GM13977 (cell line): Measurements from ENCODE around the gene ATP13A2.

Source experiments
- DNase-seq: peaks from one replicate; pipeline ENCODE4 v3.0.0; 2012; ENCODE audit warnings: low spot score
- in situ Hi-C: fragments of 300-500 bp; cut with MboI; formaldehyde crosslinking; loops from one replicate; pipeline ENCODE4 v1.12.0; 2022; ENCODE audit warnings: low sequenced_read_pairs, low pct_unique_long_range_greater_than_20kb, mixed read lengths, inconsistent platforms; ENCODE audit not compliant: unreplicated experiment
- TF ChIP-seq, protein P1 (sequence below): IDR thresholded peaks from 2 replicates; pipeline ENCODE4 v1.5.1; 2012; ENCODE audit warnings: mild to moderate bottlenecking, control low read depth; ENCODE audit not compliant: insufficient read depth; ENCODE audit errors: extremely low read depth, missing control alignments

ATP13A2 gene

DNA sequence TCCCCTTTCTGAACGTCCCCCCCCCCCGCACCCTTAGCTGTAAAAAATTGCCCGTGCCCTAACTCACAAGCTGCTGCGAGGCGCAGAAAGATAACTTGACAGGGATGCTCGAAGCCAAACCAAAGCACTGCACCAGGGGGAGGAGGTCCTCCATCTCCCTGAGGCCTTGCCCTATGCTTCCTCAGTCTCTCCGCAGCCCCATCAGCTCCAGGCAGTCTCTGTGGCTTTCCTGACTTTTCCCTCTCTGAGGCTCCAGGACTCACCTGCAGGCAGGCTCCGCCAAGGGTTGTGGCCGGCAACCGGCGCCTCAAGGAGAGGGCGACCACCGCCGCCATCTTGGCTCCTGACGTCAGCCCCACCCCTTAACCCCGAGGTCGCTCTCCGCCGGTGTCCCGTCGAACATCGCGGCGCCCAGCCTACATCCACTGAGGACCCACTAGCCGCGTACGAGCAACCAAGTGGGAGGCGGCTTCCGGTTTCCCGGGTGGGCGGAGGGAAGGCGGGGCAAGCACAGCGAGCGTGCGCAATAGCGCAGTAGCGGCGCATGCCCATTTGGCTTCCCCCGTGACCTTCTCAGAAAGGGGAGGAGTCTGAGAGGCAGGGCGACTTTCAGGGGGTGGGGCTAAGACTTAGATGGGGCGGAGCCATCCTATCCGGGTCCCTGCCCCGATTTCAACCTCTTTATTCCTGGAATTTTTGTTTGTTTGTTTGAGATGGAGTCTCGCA lies 42.1 kb upstream of the ATP13A2 start, which contains the start of gene SDHB:
Gene SDHB, minus strand, starts transcription at position 348 of the 726 bp plus-strand sequence. Its CDS starts 13 bp downstream, at position 335.
- TF ChIP-seq, protein P1, sequence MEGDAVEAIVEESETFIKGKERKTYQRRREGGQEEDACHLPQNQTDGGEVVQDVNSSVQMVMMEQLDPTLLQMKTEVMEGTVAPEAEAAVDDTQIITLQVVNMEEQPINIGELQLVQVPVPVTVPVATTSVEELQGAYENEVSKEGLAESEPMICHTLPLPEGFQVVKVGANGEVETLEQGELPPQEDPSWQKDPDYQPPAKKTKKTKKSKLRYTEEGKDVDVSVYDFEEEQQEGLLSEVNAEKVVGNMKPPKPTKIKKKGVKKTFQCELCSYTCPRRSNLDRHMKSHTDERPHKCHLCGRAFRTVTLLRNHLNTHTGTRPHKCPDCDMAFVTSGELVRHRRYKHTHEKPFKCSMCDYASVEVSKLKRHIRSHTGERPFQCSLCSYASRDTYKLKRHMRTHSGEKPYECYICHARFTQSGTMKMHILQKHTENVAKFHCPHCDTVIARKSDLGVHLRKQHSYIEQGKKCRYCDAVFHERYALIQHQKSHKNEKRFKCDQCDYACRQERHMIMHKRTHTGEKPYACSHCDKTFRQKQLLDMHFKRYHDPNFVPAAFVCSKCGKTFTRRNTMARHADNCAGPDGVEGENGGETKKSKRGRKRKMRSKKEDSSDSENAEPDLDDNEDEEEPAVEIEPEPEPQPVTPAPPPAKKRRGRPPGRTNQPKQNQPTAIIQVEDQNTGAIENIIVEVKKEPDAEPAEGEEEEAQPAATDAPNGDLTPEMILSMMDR, result no peak
- in situ Hi-C loops, result no loop called here
- DNase-seq, result peak; percentile 95

DNA sequence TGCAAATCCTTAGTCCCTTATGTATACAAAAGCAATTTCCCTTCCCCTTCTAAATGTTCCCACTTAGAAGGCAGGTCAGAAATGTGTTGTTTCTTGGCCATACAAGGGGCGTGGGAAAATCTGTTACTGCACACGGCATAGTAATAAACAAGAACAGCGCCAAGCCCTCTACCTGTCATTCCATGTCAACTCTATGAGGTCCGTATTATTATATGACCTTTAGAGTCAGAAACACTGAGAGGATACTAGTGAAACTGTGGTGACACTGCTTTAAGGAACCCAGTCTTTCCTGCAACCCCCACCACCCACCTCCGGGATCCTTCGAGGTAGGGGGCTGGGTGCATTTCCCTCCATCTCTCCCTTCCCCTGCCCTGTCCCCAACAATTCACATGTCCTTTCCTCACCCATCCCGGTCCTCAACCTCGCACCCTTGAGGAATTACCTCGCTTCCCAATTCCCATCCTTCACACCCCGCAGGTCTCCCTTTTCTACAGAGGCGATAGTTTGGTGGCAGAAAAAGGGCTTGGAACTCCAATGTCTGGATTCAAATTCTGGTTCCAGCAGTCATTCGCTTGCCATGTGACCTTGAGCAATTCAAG lies 41.5 kb upstream of the ATP13A2 start:
- no peak for DNase-seq
- in situ Hi-C loops, result no loop called here
- TF ChIP-seq, protein P1, result no peak

DNA sequence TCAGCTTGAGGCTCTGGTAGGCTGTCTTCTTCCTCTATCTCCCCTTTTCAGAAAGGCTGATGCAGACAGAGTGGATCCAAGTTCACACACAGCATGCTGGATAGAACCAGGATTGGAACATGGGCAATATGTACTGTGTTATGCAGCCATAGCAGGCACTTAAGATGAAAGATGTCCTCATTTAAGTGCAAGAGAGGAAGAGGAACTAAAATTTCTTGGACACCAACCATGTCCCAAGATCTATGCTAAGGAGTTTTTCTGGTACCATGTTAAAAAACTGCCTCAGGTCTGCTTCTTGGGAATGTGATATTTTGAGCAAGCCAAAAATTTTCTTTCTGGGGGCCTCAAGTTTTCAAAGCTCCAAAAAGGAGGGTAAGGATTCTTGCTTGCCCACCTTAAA lies 40.9 kb upstream of the ATP13A2 start:
- in situ Hi-C loops, result no loop called here
- TF ChIP-seq, protein P1, result no peak

DNA sequence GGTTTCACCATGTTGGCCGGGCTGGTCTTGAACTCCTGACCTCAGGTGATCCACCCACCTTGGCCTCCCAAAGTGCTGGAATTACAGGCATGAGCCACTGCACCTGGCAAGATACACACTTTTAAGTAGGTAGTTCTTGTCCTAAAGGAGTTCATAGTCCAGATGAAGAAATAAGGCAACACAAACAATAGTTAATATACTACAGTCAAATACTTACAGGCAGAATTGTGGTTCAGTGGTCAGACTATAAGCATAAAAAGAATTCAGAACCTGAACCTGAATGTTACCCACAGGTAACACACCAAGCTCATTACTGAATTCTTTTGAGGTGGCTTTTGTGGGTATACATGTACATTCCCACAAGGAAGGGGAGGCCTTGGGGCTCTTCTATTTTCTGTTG lies 40.3 kb upstream of the ATP13A2 start:
- no peak for DNase-seq
- TF ChIP-seq, protein P1, result no peak
- in situ Hi-C loops, result no loop called here

More for the DNA sequence above, 40.9 kb upstream of the ATP13A2 start:
- no peak for DNase-seq

DNA sequence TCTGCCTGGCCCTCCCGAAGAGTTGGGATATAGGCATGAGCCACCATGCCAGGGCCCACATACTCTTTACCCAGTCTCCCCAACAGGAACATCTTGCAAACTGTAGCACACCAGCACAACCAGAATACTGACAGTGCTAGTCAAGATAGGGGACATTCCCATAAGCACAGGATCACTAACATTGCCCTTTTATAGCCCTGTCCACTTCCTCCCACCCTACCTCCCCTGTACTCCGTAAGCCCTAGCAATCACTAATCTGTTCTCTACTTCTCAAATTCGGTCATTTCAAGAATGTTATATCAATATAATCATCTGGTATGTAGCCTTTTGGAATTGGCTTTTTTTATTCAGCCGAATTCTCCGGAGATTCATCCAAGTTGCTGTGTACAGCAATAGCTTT lies 36.2 kb upstream of the ATP13A2 start:
- TF ChIP-seq, protein P1, result no peak
- in situ Hi-C loops, result loop anchor here (10.0 kb wide), 2 partner anchors 73 to 423 kb away; no protein-coding TSS in a partner anchor
- DNase-seq, result no peak

DNA sequence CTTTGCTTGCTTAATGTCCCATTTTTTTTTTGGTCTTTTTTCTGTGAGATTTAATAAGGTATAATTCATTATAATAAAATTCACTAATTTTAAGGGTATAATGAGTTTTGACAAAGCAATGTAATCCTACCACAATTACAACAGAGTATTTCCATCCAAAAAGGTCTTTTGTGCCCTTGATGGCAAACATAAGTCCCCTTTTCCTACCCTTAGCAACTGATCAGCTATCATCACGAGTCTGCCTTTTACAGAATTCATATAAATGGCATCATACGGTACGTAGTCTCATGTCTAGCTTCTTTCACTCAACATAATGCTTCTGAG lies 34.6 kb upstream of the ATP13A2 start:
- TF ChIP-seq, protein P1, result no peak
- no peak for DNase-seq
- in situ Hi-C loops, result loop anchor here (10.0 kb wide), 2 partner anchors 71 to 421 kb away; no protein-coding TSS in a partner anchor
